DMS79 (cell line): ENCODE data around the gene MAP2K3.
"Not testable (repeated sequence)": the region's sequence is repeated elsewhere in the genome, so short reads cannot be mapped to it uniquely, and the experiment has no call there.

Source experiments
- DNase-seq: peaks from one replicate; lab custom pipeline; 2025; lab: John Stamatoyannopoulos, UW

The MAP2K3 gene

DNA sequence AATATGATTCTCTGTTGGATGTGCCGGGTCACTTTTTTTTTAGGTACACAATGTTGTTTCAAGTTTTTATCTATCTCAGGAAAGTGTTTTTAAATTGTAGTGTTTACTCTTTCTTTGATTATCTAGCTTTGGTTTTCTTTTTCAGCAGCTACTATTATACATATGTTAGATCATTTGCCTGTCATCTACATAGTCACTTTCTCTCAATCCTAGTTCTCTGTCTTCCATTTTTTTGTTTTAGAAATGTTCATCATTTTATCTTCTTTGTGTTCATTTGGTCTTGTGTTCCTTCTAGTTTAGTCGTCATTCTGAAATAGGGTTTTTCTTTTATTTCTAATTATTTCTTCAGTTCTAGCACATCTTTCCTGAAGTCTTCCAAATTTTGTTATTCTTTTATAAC is 44.3 kb downstream of the MAP2K3 start:
- DNase-seq = not testable (repeated sequence)

DNA sequence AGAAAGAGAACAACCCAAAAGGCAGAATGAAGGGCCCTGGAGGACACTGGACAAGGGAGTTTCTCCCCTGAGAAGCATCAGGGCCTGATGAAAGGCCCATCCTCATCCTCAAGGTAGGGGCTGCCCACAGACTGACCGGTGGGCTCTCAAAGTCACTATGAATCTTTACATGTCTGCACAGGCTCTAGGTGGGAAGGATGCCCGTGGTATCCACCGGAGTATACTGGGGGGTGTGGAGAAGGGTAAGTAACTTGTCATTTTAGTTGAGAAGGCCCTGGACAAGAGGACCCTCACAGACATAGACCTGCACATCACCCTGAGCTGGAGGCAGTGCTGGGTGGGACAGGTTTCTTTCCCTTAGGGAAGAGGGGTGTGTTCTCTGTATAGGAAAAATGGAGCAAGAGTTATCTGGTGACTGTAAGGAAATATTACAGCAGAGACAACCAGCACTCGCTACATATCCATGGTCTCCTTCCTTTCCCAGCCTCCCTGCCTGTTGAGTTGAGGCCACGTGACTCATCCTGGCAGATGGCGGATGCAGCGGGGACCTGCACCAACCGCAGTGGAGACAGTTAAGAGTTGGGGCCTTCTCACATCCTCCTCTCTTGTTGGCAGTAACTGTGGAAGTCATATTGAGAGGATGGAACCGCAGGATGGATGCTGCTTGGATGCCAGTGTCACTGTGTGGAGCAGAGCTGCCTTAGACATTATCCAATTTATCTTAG is 46.1 kb downstream of the MAP2K3 start:
- no peak for DNase-seq

DNA sequence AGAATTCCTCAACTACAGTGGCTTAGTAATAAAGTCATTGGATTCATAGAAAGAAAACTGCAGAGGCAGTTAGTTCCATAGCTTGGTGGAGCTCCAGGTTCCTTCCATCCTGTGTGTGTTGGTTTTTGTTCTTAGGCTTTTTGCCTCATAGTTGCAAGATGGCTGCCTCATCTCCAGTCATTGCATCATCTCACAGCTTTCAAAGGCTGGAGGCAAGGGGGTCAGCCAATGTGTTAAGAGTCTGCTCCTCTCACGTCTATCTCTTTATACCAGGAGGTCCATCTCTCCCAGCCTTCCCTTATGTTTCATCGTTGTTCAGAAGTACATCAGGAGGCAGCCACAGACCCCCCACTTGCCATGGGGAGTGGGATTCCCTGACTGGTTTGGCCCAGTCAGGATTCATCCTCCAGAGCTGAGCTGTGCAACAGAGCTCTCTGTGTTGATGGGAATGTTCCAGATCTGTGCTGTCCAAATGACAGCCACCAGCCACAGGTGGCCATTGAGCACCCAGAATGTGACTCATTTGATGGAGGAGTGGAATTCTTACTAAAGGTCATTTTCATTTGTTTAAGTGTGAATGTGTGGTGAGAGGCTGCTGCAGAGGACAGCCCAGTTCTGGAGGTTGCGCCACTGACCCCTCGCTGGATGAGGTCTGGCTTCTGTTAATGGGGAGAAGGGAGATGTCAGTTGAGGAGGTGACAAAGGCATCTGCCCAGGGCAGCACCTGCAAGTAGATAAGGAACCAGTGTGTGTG is 52.2 kb downstream of the MAP2K3 start:
- not testable (repeated sequence) for DNase-seq

DNA sequence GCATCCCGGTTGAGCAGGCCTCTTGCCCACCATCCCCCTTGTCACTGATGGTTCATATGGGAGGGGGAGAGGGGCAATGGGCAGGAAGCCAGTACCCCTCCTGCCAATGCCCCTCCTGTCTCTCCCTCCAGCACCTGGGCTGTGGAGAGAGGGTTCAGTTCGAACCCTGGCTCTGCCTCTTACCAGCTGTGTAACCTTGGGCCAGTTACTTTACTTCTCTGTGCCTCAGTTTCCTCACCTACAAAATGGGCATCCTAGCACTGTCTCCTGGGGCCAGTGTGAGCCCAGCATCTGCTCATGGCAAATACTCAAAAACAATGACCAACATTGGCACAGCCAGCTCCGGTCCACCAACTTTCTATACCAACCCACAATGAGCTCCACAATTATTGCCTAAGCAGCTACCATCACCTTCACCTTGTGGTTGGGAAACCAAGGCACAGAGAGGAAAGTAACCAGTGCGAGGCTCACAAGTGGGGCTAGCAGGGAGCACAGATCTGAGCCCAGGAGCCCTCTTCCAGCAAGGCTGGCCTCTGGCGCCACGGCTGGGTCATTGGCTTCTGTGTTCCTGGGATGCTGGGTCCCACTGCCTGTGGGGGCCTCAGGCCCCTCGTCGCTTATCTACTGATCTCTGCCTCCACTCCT is 53.6 kb downstream of the MAP2K3 start:
- DNase-seq = not testable (repeated sequence)

DNA sequence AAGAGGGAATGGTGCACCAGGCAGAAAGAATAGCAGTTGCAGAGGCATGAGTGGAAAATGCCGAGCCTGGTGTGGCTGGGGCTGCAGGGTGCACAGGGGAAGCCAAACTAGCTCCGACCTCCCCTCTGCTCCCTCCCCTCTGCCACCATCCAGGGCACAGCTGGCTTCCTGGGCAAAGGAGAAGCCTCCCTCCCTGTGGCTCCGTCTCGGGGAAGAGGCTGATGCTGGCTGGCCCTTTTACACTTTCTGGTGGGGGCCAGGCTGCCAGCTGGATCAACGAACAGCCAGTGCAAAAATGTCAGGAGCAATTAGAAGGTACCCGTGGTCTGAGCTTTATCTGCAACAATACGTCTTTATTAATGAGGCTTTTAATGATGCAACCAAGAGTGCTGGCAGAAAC is 54.5 kb downstream of the MAP2K3 start:
- DNase-seq = no peak

DNA sequence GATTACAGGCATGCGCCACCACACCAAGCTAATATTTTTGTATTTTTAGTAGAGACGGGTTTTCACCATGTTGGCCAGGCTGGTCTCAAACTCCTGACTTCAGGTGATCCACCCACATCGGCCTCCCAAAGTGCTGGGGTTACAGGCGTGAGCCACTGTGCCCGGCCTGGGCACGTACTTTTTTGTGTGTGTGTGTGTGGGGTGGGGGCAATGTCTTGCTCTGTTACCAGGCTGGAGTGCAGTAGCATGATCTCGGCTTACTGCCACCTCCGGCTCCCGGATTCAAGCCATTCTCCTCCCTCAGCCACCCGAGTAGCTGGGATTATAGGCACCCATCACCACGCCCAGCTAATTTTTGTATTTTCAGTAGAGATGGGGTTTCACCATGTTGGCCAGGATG is 55.1 kb downstream of the MAP2K3 start:
- DNase-seq = not testable (repeated sequence)

DNA sequence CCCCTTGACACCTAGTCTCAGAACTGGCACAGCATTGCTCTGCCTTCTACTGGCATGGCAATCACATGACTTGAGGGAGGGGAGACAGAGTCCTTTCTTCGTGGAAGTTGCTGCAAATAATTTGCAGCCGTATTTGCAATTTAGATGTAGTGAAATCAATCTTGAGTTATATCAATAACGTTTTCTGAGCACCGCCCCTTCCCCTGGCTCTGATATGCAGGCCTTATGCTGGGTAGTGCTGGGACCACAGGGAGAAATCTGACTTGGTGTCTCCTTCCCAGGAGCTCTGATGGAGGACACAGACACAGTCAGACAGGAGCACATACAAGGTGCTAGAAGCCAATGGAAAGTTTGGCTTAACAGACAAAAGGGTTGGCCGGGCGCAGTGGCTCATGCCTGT is 55.9 kb downstream of the MAP2K3 start:
- not testable (repeated sequence) for DNase-seq

DNA sequence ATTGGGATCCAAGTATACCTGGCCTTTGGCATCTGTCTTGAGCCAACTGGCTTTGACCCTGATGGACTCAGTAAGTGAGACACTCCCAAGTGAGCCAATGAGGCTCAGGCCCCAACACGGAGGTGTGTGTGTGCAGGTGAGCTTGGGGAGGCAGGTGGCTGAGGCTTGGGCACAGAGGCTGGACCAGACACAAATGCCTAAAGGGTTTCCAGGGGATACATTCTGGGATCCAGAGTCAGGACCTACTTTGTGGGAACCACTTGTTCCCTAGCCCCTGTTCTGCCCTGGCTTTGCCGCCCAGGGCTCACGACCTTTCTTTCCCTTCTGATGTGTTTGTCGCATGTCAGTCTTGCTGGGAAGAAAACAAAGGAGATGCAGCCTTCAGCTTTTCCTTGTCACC is 56.8 kb downstream of the MAP2K3 start:
- not testable (repeated sequence) for DNase-seq

DNA sequence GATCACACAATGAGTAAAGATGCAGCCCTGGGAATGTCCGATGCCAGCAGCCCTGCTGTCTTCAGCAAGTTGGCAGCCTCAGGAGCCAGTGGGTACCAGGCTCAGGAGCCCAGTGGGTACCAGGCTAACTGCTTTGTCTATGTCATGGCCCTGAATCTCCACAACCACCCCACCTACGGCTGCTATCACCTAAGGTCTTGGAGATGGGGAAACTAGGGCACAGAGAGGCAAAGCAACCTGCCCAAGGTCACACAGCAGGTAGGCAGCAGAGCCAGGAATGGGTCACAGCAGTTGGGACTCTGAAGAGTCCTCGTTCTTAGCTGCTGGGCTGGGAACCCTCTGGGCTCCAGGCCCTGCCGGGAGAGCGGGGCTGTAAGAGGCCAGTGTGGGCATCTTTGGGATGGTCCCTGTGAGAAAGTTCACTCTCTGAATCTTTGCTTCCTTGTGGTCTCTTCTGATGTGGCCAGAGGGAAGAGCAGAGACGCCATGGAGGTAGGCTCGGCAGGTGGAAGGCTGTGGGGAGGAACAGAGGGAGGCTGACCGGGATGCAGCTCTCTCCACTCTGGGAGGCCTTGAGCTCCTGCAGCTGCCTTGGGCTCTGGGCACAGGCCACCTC is 57.5 kb downstream of the MAP2K3 start:
- DNase-seq = not testable (repeated sequence)

DNA sequence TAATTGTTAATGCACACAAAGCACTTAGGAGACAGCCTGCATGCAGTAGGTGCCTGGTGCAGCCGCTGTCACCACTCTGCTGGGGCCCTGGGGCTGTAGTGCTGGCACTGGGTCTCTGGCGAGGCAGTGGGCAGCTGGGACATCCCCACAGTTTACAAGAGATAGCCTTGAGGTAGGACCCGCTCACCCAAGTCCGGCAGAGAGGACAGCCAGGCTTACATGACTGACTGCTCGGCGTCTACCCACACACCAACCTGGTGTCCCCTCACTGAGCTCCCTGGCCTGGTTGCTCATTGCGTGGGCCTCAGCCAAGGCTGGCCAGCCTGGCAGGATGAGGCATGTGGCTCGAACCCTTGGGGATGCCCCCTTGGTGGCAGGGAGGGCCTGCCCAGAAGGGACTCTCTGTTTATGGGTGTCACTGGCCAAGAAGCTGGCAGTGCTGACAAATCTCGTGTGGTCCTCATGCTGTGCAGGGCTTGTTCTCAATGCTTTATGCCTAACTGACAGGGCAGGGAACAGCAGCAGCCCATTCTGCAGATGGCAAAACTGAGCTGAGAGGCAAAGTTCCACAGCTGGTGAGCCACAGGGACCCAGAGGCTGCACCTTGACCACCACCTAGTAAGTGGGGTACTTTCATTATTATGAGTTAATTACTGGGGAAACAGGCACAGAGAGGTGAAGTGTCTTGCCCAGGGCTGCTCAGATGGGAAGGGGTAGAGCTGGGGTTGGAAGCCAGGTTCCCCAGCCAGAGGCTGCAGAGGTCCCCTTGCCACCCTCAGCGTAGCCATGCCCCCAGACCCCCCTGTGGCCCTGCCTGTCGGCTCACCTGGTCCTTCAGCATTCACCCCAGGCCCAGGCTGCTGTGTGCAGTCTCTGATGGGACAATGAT is 58.8 kb downstream of the MAP2K3 start:
- not testable (repeated sequence) for DNase-seq

DNA sequence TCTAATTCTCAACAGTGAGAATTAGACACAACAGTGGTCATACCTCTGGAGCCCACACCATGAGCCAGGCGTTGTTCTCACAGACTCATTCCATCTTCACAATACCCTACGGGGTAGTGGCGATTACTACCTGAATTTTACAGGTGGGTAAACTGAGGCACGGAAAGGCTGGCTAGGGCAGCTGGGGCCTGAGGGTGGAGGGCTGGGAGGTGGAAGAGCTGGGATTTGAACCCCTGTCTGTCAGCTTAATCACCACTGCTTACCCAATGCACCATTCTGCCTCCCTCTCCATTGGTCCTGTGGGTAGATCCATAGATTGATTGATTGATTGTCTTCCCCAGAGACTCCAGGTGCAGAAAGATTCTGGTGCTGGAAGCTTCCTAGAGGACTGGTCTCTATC is 60.3 kb downstream of the MAP2K3 start:
- DNase-seq = not testable (repeated sequence)

DNA sequence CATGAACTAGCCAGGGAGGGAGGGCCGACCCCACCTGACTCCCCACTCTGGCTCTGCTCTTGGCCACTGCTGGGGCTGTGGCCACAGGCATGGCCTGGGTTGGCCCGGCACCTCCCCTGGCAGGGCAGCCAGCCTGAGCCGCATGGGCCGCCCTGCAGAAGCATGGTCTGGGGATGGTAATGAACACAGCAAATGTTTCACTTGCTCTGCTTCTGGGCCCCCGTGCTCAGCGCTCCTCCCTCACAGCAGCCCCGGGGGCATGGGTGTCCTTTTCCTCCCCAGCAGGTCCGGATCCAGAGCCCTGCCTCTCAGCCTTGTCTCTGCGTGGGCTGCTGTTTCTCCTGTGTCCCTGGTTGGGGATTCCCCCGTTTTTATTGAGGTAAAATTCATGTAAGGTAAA is 60.7 kb downstream of the MAP2K3 start:
- no peak for DNase-seq

DNA sequence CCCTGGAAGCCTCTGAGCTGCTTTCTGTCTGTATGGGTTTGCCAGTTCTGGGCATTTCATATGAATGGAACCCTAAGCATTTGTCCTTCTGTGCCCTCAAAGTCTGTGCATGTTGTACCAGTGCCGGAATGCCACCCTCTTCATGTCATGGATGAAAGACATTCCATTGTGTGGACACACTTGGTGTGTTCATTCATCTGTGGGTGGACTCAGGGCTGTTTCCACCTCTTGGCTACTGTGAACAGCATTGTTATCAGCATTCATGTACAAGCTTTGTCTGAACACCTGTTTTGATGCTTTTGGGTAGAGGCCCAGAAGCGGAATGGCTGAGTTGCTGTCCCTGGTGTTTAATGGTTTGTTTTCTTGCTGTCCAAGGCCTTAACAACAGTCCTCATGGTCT is 61.6 kb downstream of the MAP2K3 start:
- DNase-seq = not testable (repeated sequence)

DNA sequence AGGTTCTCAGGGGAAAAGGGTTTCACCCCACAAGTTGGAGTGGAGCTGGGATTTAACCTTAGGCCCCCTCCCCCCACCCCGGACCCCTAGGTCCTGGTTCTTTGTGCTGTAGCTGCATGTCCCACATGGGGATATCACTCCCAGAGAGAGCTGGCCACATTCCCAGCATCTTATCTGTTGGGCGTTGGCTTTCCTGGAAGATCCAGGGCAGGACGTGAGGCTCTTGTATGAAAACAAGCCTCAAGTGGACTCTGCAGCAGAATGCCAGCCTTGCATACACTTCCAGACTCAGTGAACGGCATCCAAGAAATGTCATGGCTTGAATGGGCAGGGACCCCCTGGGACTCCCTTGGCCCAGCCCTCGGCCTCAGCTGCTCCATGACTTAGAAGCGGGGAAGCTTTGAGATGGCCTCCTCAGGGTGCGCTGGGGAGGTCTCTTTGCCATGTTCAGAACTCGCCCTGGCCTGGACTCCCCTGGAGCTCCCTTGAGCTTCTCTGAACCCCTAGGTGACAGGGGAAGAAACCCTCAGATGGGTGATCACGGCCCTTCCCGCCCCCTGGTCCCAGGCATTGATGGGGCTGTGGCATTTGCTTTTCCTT is 62.2 kb downstream of the MAP2K3 start:
- DNase-seq = peak; percentile 3

DNA sequence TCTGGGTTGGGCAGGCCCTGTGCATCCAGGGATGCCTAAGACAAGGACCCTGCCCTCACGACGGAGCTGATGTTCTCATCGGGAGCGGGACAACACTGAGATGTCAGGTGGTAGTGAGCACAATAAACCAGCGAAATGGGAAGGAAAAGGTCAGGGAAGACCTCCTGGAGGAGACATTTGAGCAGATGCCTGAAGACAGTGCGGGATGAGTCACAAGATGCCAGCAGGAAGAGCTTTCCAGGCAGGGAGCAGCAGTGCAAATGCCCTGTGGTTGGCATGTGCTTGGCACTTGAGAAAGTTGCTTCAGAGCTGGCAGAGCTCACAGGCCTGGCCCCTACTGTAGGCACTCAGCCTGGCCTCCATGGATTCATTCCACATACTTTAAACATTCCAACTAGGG is 63.1 kb downstream of the MAP2K3 start:
- DNase-seq = not testable (repeated sequence)

DNA sequence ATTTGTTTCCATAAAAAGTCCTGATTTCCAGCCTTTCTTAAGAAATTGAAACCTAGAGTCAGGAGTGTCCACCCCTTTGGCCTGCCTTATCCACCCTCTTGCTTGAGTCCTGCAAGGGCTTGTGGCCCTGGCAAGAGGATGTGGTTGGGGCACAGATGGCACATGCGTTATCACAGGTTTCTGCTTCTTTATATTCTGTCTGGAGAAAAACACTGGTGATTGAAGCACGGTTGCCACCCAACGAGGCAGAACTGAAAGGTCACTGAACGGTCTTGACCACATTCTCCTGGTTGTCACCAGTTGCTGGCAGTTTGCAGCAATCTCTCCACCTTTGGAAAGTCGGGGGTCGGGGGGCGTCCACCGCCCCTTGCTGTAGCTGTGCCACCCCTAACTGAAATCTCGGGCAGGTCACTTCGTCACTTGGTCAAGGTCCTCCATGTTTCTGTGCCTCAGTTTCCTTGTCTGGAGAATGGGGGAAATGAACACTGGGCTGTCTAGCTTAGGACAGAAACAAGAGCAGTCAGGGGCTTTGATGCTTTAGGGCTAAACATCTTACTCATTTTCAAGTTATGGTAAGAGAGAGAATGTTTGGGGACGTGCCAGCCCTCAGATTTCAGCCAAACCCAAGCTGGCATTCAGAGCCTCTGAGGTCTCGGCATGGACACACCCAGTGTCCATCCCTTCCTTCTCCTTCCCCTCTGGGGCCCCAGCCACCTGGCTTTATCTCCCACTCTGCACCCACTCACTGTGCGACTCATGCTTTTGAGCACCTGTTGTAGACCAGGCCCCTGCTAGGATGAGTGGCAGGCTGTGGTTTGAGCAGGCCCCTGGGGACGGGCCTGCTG is 63.8 kb downstream of the MAP2K3 start:
- DNase-seq = not testable (repeated sequence)

DNA sequence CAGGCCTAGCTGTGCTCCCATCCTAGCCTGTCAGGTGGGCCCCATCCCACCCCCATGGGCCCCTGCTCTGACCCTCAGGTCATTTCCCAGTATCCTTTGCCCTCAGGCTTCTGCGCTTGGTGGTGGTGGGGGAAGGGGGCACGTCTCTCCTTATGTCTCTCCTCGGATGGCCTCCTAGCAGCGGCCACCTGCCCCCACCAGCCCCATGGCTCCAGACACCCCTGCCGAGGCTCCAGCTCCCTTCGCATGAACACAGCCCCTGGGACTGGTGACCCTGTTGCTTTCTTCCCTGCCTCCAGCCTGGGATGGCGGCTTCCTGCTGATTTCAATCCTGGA is 64.4 kb downstream of the MAP2K3 start:
- DNase-seq = not testable (repeated sequence)

DNA sequence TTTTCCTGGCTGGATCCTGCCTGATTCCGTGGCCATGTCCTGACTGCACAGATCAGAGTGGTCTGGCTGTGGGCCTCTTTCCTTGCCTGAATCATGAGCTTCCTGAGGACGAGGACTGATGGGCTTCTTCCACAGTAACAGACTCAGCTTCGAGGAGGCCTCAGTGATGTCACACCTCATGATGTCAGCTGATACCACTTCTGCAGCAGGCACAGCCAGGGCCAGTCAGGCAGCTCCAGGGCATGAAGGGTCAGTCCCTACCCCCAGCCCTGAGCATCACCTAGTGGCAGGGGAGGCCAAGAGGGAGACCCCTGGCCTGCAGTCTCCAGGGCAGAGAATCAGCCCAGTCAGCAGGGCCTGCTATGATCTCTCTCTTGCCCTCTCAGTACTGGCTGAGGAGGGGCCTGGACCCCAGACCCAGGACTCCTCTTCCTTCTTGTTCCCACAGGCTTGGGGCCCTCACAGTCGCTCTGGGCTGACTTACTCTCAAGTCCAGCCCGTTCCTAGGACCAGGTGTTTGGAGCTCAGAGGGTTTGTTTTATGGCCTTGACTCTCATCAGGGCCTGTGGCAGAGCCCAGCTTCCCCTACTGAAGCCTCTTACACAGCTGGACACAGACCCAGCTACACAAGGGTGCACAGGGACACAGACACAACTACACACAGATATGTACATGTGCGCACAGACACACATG is 65.0 kb downstream of the MAP2K3 start:
- DNase-seq = not testable (repeated sequence)

DNA sequence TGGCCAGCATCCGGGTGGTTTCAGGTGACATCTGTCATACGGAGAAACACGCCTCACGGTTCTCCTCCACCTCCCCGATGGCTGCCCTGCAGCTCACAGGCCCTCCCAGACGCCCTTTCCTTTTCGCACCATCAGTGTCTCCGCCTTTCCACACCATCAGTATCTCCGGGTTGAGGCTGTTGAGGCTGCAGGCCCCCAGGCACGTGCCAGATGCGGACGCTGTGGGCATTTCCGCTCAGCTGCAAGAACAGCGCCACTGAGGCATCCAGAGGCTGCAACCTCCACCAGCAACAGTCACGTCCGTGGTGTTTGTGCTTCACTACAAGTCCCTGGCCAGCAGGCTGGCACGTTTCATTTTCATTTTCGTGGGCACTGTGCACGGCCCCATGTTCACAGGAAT is 66.0 kb downstream of the MAP2K3 start:
- not testable (repeated sequence) for DNase-seq
